Coronary artery (tissue), 2 donors: ENCODE data around the gene FGGY.

ENCODE experiments used
- DNase-seq: peaks from one replicate; pipeline ENCODE4 v3.0.0-alpha.2; 2017; ENCODE audit warnings: low spot score
- H3K27ac ChIP-seq, 2 donors: fragments of 200-600 bp; sonication (generic); one replicate each; pipeline ENCODE4 v1.5.1; 2016 to 2019
- H3K4me3 ChIP-seq: fragments of 200-600 bp; sonication (generic); 2 replicates; pipeline ENCODE4 v1.5.1; 2016; ENCODE audit warnings: mild to moderate bottlenecking, moderate library complexity
- TF ChIP-seq, protein P1 (sequence below): fragments of 200-600 bp; sonication (generic); IDR thresholded peaks from one replicate; pipeline ENCODE4 v1.5.1; 2019; ENCODE audit warnings: antibody characterized with exemption

The FGGY gene

DNA sequence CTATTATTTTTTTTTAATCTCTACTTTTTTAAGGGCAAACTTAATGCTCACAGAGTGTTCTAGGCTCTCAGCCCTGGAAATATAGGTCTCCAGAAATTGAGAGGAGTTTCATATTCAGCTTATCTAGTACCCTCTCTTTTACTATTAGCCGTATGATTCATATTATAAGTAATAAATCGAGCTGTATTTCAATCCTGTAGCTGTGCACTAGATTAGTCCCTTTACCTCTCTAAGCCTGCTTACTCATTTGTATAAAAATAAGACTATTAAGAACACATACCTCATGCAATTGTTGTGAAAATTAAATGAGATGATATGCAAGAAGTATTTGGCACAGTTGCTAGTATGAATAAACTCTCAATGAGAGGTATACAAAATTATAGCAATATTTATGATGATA lies 389.7 kb downstream of the FGGY start:
- Histone ChIP-seq H3K27ac (no peak overlapping the region), H3K4me3 (no peak overlapping the region)
- TF ChIP-seq, protein P1, sequence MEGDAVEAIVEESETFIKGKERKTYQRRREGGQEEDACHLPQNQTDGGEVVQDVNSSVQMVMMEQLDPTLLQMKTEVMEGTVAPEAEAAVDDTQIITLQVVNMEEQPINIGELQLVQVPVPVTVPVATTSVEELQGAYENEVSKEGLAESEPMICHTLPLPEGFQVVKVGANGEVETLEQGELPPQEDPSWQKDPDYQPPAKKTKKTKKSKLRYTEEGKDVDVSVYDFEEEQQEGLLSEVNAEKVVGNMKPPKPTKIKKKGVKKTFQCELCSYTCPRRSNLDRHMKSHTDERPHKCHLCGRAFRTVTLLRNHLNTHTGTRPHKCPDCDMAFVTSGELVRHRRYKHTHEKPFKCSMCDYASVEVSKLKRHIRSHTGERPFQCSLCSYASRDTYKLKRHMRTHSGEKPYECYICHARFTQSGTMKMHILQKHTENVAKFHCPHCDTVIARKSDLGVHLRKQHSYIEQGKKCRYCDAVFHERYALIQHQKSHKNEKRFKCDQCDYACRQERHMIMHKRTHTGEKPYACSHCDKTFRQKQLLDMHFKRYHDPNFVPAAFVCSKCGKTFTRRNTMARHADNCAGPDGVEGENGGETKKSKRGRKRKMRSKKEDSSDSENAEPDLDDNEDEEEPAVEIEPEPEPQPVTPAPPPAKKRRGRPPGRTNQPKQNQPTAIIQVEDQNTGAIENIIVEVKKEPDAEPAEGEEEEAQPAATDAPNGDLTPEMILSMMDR, result no peak
- DNase-seq, result no peak

DNA sequence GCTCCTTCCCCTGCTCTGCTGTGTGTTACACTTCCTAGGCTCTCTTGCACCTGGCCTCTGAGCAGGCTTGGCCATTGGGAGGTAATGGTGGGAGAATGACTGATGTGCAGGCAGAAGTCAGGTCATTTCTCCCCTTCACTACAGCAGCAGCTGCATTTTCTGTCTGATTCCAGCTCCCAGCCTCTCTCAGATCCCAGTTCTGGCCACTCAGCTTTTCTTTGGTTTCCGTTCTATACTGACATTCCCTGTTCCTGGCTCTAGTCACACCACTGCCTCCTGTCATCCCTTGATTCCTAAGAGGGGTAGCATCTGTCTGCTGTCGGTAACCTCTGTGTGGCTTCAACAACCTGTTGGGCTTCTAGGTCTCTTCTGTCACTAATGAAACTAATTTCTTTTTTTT lies 390.2 kb downstream of the FGGY start:
- DNase-seq, result no peak
- Histone ChIP-seq H3K4me3 (no peak overlapping the region), H3K27ac (no peak overlapping the region)
- TF ChIP-seq, protein P1, result no peak

DNA sequence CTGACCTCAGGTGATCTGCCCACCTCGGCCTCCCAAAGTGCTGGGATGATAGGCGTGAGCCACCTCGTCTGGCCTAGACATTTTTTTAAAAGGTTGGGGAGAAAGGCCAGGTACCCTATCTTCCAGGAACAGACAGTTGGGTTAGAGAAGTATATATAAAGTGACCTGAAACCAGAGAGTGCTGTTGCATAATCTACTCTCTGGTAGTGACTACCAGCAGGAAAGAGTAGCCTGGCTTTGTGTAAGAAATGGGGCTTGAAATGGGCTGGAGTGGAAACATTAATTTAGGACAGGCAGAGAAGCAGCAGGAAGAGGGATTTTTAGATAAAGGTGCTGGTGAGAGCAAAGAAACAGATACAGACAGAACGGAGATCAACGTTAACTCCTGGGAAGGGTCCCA lies 392.1 kb downstream of the FGGY start:
- TF ChIP-seq, protein P1, result no peak
- Histone ChIP-seq H3K4me3 (no peak overlapping the region), H3K27ac (no peak overlapping the region)
- no peak for DNase-seq

DNA sequence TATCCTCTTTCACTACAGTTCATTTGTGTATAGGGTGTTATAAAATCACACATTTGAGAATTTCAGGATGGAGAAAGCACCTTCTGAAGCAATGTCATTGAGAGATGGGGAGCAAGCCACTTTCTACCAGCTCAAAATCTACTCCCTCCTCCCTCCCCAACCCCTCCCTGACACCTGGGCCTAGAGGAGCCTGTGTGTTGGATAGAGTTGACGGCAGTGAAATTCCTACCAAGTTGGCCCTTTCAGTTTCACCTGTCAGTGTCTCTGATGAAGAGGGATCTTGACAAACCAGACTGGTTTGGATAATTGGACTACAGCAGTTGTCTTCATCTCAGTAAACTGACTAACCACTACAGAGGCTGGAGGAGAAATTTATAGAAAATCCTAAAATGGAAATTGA lies 392.8 kb downstream of the FGGY start:
- TF ChIP-seq, protein P1, result no peak

DNA sequence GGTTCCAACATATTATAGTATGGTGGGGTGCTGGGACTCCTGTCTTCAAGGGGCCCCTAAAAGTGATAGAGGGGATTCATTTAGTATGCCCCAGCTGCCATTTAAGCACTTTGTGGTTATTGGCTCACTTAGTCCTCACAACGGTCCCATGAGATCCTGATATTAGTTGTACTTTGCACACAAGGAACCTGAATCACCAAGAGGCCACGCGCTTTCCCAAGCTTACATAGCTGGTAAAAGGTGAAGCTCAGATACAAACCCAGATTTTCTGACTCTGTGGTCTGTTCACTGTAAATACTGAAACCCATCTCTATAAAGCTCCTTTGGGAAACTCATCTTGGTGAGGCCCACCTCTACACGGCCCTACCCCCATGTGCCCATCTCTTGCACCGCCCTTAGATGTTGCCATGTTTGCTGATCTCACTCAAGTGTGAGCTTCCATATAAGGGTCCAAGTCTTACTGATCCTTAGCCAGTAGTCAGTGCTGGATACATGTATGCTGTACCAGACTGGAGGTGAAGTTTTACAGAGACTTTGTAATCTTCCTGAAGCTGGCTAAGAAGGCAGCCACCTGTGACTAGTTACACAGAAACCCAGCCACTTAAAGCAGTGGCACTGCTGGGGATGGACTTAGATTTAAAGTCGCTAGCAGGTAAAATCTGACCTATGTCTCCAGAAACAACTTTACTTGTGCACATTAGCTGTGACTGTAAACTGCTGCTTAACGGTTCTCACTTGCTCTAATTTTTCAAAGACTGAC lies 393.5 kb downstream of the FGGY start:
- DNase-seq, result no peak
- Histone ChIP-seq H3K4me3 (no peak overlapping the region), H3K27ac (no peak overlapping the region)
- TF ChIP-seq, protein P1, result no peak

More for the DNA sequence above, 392.8 kb downstream of the FGGY start:
- Histone ChIP-seq H3K27ac (peak overlapping the region in 1 of 2 donors; percentile 57), H3K4me3 (no peak overlapping the region)
- no peak for DNase-seq

DNA sequence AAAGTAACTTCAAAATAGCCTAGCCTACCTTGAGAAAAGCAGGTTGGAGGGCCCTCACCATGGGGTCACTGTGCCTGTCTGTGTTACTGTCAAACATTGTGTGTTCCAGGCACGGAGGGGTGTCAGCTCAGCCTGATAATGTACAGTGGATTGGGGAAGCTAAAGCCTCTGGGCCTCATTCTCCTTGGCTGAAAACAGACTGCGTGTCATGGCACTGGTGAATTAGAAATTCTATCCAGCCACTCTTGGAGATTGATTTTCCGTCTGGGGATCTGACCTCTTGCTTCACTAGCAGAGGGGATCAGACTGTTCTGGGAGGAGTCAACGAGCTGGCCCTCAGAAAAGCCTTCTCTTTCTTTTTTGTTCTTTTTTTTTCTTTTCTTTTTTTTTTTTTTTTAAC lies 394.4 kb downstream of the FGGY start:
- TF ChIP-seq, protein P1, result no peak
- Histone ChIP-seq H3K4me3 (no peak overlapping the region), H3K27ac (no peak overlapping the region)
- DNase-seq, result no peak

DNA sequence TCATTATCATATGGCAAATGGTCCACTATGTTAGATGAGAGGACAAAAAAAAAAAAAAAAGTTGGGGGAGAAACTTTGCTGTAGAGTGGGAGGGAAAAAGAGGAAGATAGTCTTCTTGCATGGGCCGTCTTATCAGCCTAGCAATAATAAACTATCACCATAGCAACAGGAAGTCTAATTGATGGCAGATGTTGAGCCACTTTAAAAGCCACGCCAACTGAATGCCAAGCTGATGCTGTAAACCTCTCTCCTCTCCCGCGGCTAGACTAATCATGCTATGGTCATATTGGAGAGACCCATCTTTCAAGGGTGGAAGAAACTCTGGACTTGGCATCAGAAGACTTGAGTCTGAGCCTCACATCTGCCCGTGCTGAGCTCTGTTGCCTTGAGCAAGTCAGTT lies 395.7 kb downstream of the FGGY start:
- TF ChIP-seq, protein P1, result no peak
- no peak for DNase-seq
- Histone ChIP-seq H3K27ac (no peak overlapping the region), H3K4me3 (no peak overlapping the region)
